Coronary artery (tissue), 2 donors: Measurements from ENCODE around the gene AHNAK.

Experiments
- DNase-seq: peaks from one replicate; pipeline ENCODE4 v3.0.0-alpha.2; 2017; ENCODE audit warnings: low spot score
- H3K27ac ChIP-seq, 2 donors: fragments of 200-600 bp; sonication (generic); one replicate each; pipeline ENCODE4 v1.5.1; 2016 to 2019
- H3K4me3 ChIP-seq: fragments of 200-600 bp; sonication (generic); 2 replicates; pipeline ENCODE4 v1.5.1; 2016; ENCODE audit warnings: mild to moderate bottlenecking, moderate library complexity
- TF ChIP-seq, protein P1 (sequence below): fragments of 200-600 bp; sonication (generic); IDR thresholded peaks from one replicate; pipeline ENCODE4 v1.5.1; 2019; ENCODE audit warnings: antibody characterized with exemption

The AHNAK gene

DNA sequence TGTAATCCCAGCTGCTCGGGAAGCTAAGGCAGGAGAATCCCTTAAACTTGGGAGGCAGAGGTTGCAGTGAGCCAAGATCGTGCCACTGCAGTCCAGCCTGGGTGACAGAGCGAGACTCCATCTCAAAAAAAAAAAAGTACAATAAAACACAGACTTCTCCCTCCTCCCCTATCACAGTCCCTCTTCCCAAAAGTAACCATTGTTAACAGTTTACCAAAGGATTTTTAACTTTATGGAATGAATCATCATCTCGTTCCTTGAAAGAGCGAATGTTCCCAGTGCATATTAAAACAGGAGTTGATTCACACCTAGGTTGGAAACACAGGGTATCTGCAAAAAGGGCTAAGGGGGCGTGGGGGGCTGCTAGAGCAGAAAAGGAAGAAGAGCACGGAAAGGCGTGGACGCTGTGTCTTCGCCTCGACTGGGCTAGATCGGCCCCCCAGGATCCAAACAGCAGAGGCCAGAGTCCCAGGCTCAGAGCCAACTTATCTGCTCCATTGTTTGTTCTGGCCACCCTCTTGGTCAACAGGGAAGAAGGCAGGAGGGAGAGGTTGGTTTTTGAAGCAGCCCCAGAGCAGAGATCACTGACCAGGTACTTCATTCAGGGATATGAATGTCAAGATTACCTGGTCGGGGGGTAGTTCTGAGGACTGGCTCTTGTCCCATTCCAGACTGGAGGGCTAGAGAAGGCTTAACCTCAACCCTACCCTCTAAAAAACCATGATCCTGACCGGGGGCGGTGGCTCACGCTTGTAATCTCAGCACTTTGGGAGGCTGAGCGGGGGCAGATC is 2.1 kb upstream of the AHNAK start:
- DNase-seq, result no peak
- H3K27ac ChIP-seq, result peak overlapping the region; percentile 89 to 100
- TF ChIP-seq, protein P1, sequence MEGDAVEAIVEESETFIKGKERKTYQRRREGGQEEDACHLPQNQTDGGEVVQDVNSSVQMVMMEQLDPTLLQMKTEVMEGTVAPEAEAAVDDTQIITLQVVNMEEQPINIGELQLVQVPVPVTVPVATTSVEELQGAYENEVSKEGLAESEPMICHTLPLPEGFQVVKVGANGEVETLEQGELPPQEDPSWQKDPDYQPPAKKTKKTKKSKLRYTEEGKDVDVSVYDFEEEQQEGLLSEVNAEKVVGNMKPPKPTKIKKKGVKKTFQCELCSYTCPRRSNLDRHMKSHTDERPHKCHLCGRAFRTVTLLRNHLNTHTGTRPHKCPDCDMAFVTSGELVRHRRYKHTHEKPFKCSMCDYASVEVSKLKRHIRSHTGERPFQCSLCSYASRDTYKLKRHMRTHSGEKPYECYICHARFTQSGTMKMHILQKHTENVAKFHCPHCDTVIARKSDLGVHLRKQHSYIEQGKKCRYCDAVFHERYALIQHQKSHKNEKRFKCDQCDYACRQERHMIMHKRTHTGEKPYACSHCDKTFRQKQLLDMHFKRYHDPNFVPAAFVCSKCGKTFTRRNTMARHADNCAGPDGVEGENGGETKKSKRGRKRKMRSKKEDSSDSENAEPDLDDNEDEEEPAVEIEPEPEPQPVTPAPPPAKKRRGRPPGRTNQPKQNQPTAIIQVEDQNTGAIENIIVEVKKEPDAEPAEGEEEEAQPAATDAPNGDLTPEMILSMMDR, result no peak
- peak overlapping the region; percentile 33 for H3K4me3 ChIP-seq

DNA sequence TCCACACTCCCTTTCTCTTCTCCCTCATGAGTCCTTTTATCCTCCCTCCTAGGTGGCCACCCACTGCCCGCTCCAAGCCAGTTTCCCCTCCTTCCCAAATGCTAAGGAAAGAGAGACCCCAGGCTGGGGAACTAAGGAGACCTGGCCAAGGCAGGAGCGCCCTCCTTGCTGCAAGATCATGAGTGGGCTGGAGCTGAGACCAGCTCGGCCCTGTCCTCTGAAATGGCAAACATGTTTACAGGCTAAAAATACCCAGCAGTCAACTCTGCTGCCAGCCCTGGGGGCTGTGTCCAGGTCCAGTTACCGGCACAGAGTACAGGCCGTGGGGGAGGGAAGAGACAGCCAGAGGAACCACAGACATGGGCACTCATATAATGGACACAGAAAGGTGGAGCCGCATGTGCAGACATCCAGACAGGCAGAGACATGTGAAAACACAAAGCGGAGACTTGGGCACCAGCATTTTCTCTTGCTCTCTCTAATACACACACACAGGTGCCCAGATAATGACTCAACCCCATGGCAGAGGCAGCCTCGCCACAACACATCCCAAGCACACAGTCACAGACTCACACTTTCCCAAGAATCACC is 1.2 kb upstream of the AHNAK start:
- no peak for DNase-seq

DNA sequence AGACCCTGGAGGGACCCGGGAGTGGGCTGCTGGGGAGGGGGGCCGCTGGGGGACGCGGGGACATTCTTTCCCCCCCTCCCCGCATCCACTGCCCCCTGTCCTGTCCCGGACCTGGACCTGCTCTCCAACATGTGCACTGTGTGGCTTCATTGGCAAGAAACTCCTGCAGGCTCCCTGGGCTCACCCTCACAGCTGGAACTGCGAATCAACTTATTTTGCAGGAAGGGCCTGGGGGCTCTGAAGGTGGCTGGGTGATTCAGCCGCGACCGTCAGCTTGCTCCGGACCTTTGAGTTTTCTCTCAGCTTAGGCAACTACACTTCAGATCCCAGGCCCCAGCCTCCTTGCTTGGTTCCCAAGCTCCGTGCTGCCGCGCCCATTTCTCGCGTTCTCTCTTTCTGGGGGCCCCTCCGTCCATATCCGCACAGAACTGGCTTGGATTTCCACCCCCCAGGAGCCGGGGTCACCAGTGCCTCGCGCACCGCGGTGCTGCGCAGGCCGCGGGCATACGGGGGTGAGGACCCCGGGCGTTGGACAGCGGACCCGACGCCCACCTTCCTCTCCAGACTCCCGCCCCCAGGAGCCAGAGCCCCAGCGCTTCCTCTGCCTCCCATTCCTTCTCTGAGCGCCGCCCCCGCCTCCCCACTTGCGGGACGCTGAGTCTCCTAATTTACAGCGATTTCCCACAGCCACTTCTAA is 471 bp upstream of the AHNAK start:
- no peak for DNase-seq
- Histone ChIP-seq H3K27ac (peak overlapping the region; percentile 89 to 100), H3K4me3 (peak overlapping the region; percentile 99)
- TF ChIP-seq, protein P1, result no peak

More for the DNA sequence above, 1.2 kb upstream of the AHNAK start:
- TF ChIP-seq, protein P1, result no peak
- Histone ChIP-seq H3K27ac (peak overlapping the region; percentile 89 to 100), H3K4me3 (peak overlapping the region; percentile 99)

DNA sequence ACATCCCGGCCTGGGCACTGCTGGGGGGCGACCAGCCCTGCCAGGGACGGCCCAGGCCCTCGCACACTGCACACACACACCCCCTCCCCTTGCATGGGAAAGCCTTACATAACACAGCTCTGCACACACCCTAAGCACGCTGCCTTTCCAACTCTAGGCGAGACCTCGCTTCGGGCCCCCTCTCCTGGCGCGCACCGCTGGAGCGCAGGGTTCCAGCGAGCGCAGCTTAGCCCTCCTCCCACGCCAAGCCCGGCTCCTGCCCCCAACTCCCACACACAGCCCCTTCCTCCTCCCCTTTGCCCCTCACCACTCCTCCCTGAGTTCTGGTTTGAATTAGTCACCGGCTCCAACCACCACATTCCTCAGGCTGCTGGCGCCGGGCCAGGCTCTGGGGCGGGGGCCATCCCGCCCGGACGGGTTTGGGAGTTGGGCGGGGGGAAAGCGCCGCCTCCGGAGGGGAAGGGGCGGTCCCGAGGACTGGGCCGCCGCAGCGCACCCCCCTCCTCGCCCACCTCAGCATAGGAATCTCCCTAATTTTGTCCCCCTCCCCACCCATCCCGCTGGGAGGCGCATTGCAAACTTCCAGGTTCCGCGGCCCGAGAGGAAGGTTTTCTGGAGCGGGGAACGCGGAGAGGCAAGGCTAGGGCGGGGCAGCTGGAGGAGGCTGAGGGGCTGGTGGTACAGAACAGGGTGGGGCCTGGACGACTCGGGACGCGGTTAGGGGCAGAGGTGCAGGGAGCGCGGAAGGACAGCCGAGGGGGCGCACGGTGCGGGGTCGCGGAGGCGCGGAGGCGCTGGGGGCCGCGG is 966 bp downstream of the AHNAK start:
- Histone ChIP-seq H3K4me3 (peak overlapping the region; percentile 99), H3K27ac (peak overlapping the region; percentile 89 to 100)
- DNase-seq, result peak; percentile 97
- TF ChIP-seq, protein P1, result no peak

DNA sequence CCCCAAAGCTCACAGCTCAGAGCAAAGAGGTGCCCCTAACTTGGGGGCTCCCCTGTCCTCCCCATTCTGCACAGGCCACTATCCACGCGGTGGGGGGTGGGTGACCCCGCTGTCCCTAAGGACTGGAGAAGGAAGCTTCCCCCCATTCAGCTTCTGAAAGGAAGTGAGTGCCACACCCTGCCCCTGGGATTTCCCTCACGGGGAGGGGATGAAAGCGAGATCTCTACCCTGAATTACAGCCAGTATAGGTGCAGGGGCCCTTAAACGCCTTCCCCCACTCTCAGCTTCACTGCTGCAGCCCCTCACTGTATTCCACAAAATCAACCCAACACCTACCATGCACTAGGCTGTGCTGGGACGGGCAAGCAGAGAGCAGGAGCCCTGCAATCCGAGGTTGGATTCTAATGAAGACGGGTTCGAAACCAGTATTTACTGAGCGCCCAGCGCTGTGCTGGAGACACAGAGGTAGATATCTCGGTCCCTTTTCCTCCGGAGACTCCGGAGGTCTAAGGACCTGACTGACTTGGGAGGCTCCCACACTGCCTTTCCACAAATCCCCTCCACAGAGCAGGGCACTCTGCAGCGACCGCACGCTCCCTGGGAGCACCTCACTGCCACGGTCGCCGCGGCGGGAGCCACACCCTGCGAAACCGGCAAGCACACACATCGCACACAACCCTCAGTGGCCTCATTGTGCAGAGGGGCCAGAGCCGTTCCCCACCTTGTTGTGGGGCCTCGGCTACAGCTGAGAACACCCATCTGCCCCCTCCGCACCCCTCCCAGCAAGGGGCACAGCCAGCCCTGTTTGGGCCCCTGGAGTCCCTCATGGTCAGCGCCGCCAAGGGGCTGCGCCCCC is 1.8 kb downstream of the AHNAK start:
- H3K27ac ChIP-seq, result peak overlapping the region; percentile 89 to 100
- DNase-seq, result no peak

More for the DNA sequence above, 1.8 kb downstream of the AHNAK start:
- peak overlapping the region; percentile 99 for H3K4me3 ChIP-seq
- TF ChIP-seq, protein P1, result no peak
